ENCODE results near the gene CTNND2. TPM values are rescaled to one million over a fixed set of nuclear protein-coding genes. Genes with fewer than 3 reads are reported as not detected.

The CTNND2 gene
- total RNA-seq, 1 experiment from 2014 or later = 7.0 TPM

DNA sequence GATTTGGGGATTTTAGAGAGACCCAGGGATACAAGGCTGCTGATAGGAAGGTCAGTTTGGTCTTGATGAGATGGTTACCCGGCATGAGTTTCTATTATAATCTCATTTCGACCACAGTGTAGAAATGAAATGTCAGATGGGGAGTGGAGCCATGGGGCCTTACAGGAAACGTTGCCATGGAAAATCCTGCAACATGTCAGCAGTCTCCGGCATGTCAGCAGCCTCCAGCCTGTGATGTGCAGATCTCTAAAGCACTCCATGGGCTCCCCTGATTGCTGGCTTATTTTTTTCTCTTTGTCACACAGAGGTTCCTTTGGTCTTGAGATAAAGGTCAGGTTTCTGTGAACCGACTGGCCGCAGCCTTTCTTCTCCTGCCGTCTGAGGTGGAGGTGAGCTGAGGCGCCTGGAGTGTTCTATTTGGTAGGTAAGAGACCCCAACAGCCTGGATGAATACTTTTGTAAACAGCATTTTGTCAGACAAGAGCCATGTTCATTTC lies 934.5 kb downstream of the CTNND2 start:
- WGBS (ENCODE audit: extremely low coverage, insufficient read length, low lambda C conversion rate) = no CpG with 5 or more reads among the region's 8 CpGs
- no peak overlapping the region for H4K91ac ChIP-seq (ENCODE audit: insufficient read length, low read depth, low read length)
- H3K4me1 ChIP-seq (ENCODE audit: insufficient read depth, low read length) = peaks cover 5% of the 10 kb centered on the region
- no peak overlapping the region for H3K27ac Mint-ChIP-seq
- no peak overlapping the region for H2BK15ac ChIP-seq (ENCODE audit: low read depth, low read length)
- TF ChIP-seq, protein P1, sequence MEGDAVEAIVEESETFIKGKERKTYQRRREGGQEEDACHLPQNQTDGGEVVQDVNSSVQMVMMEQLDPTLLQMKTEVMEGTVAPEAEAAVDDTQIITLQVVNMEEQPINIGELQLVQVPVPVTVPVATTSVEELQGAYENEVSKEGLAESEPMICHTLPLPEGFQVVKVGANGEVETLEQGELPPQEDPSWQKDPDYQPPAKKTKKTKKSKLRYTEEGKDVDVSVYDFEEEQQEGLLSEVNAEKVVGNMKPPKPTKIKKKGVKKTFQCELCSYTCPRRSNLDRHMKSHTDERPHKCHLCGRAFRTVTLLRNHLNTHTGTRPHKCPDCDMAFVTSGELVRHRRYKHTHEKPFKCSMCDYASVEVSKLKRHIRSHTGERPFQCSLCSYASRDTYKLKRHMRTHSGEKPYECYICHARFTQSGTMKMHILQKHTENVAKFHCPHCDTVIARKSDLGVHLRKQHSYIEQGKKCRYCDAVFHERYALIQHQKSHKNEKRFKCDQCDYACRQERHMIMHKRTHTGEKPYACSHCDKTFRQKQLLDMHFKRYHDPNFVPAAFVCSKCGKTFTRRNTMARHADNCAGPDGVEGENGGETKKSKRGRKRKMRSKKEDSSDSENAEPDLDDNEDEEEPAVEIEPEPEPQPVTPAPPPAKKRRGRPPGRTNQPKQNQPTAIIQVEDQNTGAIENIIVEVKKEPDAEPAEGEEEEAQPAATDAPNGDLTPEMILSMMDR (conservative IDR thresholded peaks at IDR 0.05) = no peak
- peaks cover 3 to 8% of the 10 kb centered on the region in 2 experiments; a peak in 3 of 4 replicates for H3K4me1 Mint-ChIP-seq
- no peak overlapping the region for H2BK120ac ChIP-seq (ENCODE audit: low read depth, low read length, poor library complexity, severe bottlenecking)
- no peak for DNase-seq
- H3K23me2 ChIP-seq (ENCODE audit: insufficient read length, low read depth, low read length, poor library complexity, severe bottlenecking) = no peaks in the 10 kb centered on the region
- no peak overlapping the region for H2AFZ ChIP-seq (ENCODE audit: low read length)
- H3K56ac ChIP-seq (ENCODE audit: insufficient read length, low read depth, low read length) = no peak overlapping the region
- no peaks in the 10 kb centered on the region for H4K20me1 ChIP-seq (ENCODE audit: control insufficient read depth, insufficient read depth, insufficient read length)
- no peak overlapping the region for H2BK5ac ChIP-seq (ENCODE audit: insufficient read length, low read length)
- no peak overlapping the region for H3T11ph ChIP-seq (ENCODE audit: low read length)
- H3K4me2 ChIP-seq (ENCODE audit: insufficient read depth, insufficient read length, low read length) = no peak overlapping the region
- H3K23ac ChIP-seq (ENCODE audit: insufficient read length, low read depth, low read length) = no peak overlapping the region
- no peak overlapping the region for H2BK20ac ChIP-seq (ENCODE audit: low read depth, low read length, poor library complexity, severe bottlenecking)
- H3K4me3 Mint-ChIP-seq = no peak overlapping the region
- no peaks in the 10 kb centered on the region; a peak in 1 of 5 replicates for H3K9me3 Mint-ChIP-seq
- H2AK5ac ChIP-seq (ENCODE audit: insufficient read length, low read length) = no peak overlapping the region
- H3K79me1 ChIP-seq (ENCODE audit: insufficient read depth, low read depth, low read length, poor library complexity, severe bottlenecking) = no peaks in the 10 kb centered on the region
- no peaks in the 10 kb centered on the region; a peak in 1 of 7 replicates for H3K36me3 Mint-ChIP-seq (ENCODE audit: insufficient read depth in 1 of 3, low read depth in 3 of 3)
- no peak overlapping the region for H4K8ac ChIP-seq (replicated peaks; ENCODE audit: insufficient read length, low read depth, low read length)
- H3K27me3 Mint-ChIP-seq (ENCODE audit: low read depth) = no peaks in the 10 kb centered on the region; the same call in 1 of the 2 replicates
- no peak overlapping the region for H3K27ac ChIP-seq (ENCODE audit: insufficient read length, low read depth, low read length)
- H2BK12ac ChIP-seq (ENCODE audit: insufficient read length, low read depth, low read length) = no peak overlapping the region
- H3K14ac ChIP-seq (ENCODE audit: insufficient read depth, low read length) = no peak overlapping the region
- no peak overlapping the region for H3K18ac ChIP-seq (ENCODE audit: insufficient read length, low read depth, low read length)
- H3K27me3 ChIP-seq (ENCODE audit: insufficient read depth, low read length) = no peaks in the 10 kb centered on the region
- H4K5ac ChIP-seq (ENCODE audit: insufficient read length, low read depth, low read length) = no peak overlapping the region
- no peak overlapping the region for H3K4ac ChIP-seq (ENCODE audit: low read depth, low read length)
- H3K9ac ChIP-seq (ENCODE audit: extremely low read depth, insufficient read length, low read length) = no peak overlapping the region
- no peaks in the 10 kb centered on the region for H3K79me2 ChIP-seq (ENCODE audit: insufficient read depth, low read length)
- no peaks in the 10 kb centered on the region for H3K9me3 ChIP-seq (ENCODE audit: control insufficient read depth, low read depth, low read length)
